Panc1 (cell line): ENCODE measurements around the gene IFNK. TPM values are rescaled to one million over a fixed set of nuclear protein-coding genes. Genes with fewer than 3 reads are reported as not detected.

Source experiments
- ATAC-seq: fragments of 200-7000 bp; cut with Tn5 transposase; 2 replicates; pipeline ENCODE4 v1.9.1; 2020; ENCODE audit warnings: mild to moderate bottlenecking, moderate library complexity
- BruUV-seq: library from RNA; stranded (reverse); fragments of 400-500 nt; replicated peaks from 2 replicates; lab custom pipeline; 2021; lab: Mats Ljungman, UMichigan
- CTCF ChIA-PET: fragments of 300-600 bp; sonication (Branson Sonifier 250); formaldehyde crosslinking; loops from one replicate; lab custom pipeline; 2022; ENCODE audit warnings: antibody characterized with exemption; lab: Charles Lee
- POLR2A ChIA-PET: fragments of 300-600 bp; sonication (Branson Sonifier 250); formaldehyde crosslinking; loops from one replicate; lab custom pipeline; 2022; ENCODE audit warnings: antibody characterized with exemption; lab: Charles Lee
- DNase-seq: peaks from one replicate; pipeline ENCODE4 v3.0.0-alpha.2; 2010; ENCODE audit warnings: low read depth, low spot score
- H3K27ac ChIP-seq: 2 replicates; pipeline ENCODE4 v1.5.1; 2011; ENCODE audit warnings: mild to moderate bottlenecking, low read length, inconsistent platforms
- H3K27me3 ChIP-seq: fragments of 200-500 bp; sonication (Bioruptor generic); 2 replicates; pipeline ENCODE4 v1.6.0; 2014; ENCODE audit warnings: low read length, inconsistent platforms; ENCODE audit not compliant: control insufficient read depth, insufficient read depth
- H3K36me3 ChIP-seq: fragments of 200-500 bp; sonication (Bioruptor generic); 2 replicates; pipeline ENCODE4 v1.5.1; 2014; ENCODE audit warnings: inconsistent platforms, mild to moderate bottlenecking, low read length, moderate library complexity; ENCODE audit not compliant: control insufficient read depth, insufficient read depth
- H3K4me1 ChIP-seq: 2 replicates; pipeline ENCODE4 v1.5.1; 2011; ENCODE audit warnings: inconsistent platforms, mild to moderate bottlenecking, low read length, moderate library complexity; ENCODE audit not compliant: control insufficient read depth, insufficient read depth
- H3K4me3 ChIP-seq, 2 experiments: 2 replicates each; pipeline ENCODE4 v1.5.1; 2011 to 2012; ENCODE audit warnings: low read depth in 2 of 2, low read length in 2 of 2, mild to moderate bottlenecking in 2 of 2, inconsistent platforms in 1 of 2, moderate library complexity in 1 of 2
- H3K9me3 ChIP-seq: fragments of 200-500 bp; sonication (Bioruptor generic); 2 replicates; pipeline ENCODE4 v1.5.1; 2014; ENCODE audit warnings: low read depth, mild to moderate bottlenecking, inconsistent platforms, low read length, moderate library complexity; ENCODE audit not compliant: control insufficient read depth, insufficient read depth
- CTCF ChIP-seq: fragments of 450-650 bp; IDR thresholded peaks from 2 replicates; pipeline ENCODE4 v1.5.1; 2017; ENCODE audit warnings: mild to moderate bottlenecking
- POLR2AphosphoS5 ChIP-seq: IDR thresholded peaks from 2 replicates; pipeline ENCODE4 v1.6.1; 2012; ENCODE audit warnings: mild to moderate bottlenecking, low read depth, low read length, moderate library complexity
- SIN3A ChIP-seq: IDR thresholded peaks from 2 replicates; pipeline ENCODE4 v1.6.1; 2012; ENCODE audit warnings: low read depth, mild to moderate bottlenecking, low read length, moderate library complexity, borderline replicate concordance; ENCODE audit not compliant: insufficient read depth
- TCF7L2 ChIP-seq: IDR thresholded peaks from 2 replicates; pipeline ENCODE4 v1.6.1; 2011; ENCODE audit warnings: mild to moderate bottlenecking, low read depth, low read length, inconsistent platforms
- in situ Hi-C: cut with HindIII; loops from 2 replicates; pipeline ENCODE4 v1.10.0; 2016; ENCODE audit warnings: low sequenced_read_pairs, low pct_unique_long_range_greater_than_20kb
- intact Hi-C: fragments of 100-400 bp; cut with micrococcal nuclease; formaldehyde crosslinking; loops from one replicate; pipeline ENCODE4 v1.10.0; 2022; ENCODE audit not compliant: unreplicated experiment
- total RNA-seq: library from RNA; stranded (reverse); gene quantifications from one replicate; pipeline ENCODE4 v1.2.1, GENCODE V29; 2021; ENCODE audit not compliant: unreplicated experiment
- TF ChIP-seq, protein P1 (sequence below), 2 experiments: IDR thresholded peaks; 2 replicates each; pipeline ENCODE4 v1.6.1; 2011 to 2012; ENCODE audit warnings: low read depth in 2 of 2, control low read depth in 1 of 2, low read length in 1 of 2, mild to moderate bottlenecking in 1 of 2, moderate library complexity in 1 of 2; ENCODE audit not compliant: insufficient read depth in 1 of 2

Gene IFNK
- total RNA-seq, 1 experiment from 2014 or later, result not detected

DNA sequence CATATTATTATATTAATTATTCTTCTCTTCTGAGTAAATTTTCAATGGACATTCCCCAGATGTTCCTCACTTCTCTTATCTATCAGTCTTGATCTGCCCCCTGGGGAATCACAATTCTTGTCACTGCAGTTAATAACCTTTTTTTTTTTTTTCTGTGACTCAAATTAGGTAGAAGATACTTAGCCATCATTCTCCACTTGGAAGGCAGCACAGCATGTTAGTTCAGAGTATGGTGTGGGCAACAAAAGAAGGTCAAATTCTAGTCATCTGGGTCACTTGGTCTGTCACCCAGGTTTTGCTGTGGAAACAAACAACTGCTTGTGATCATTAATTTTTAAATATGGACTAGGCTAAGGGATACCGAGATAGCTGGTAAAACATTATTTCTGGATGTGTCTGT, 13.7 kb downstream of the IFNK start:
- Histone ChIP-seq H3K9me3 (no peaks in the 10 kb centered on the region), H3K4me3 (no peak overlapping the region), H3K36me3 (no peaks in the 10 kb centered on the region), H3K27ac (no peak overlapping the region), H3K4me1 (no peaks in the 10 kb centered on the region), H3K27me3 (no peaks in the 10 kb centered on the region)
- intact Hi-C loops (no loop called here), in situ Hi-C loops (no loop called here)
- ChIA-PET CTCF (no interaction called here), POLR2A (no interaction called here)
- ATAC-seq, result no peak
- DNase-seq, result no peak
- no peak for TF ChIP-seq CTCF
- TF ChIP-seq TCF7L2, result no peak
- BruUV-seq, result no TSS peak

DNA sequence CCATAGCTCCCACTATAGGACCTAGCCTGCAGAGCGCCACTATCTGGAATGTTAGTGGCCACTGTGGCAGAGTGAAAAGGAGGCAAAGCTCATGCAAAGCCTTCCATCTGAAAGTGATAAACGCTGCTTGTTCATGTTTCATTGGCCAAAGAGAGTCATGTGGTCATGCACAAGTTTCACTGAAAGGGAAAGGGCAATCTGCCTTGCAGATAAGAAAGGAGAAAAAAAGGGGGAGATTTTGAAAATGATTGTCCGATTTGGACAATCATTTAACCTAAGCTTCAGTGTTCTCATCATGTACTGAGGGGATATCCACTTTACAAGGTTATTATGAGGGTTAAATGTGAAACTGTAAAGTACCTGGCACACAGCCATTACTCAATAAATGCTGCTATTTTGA, 14.6 kb downstream of the IFNK start:
- H3K27me3 ChIP-seq, result no peaks in the 10 kb centered on the region
- H3K36me3 ChIP-seq, result no peaks in the 10 kb centered on the region
- no peak overlapping the region for H3K27ac ChIP-seq
- ChIA-PET POLR2A (no interaction called here), CTCF (no interaction called here)
- in situ Hi-C loops (no loop called here), intact Hi-C loops (no loop called here)
- H3K4me1 ChIP-seq, result no peaks in the 10 kb centered on the region
- no peak for TF ChIP-seq SIN3A
- TF ChIP-seq POLR2AphosphoS5, result no peak
- TF ChIP-seq CTCF, result no peak
- TF ChIP-seq, protein P1, sequence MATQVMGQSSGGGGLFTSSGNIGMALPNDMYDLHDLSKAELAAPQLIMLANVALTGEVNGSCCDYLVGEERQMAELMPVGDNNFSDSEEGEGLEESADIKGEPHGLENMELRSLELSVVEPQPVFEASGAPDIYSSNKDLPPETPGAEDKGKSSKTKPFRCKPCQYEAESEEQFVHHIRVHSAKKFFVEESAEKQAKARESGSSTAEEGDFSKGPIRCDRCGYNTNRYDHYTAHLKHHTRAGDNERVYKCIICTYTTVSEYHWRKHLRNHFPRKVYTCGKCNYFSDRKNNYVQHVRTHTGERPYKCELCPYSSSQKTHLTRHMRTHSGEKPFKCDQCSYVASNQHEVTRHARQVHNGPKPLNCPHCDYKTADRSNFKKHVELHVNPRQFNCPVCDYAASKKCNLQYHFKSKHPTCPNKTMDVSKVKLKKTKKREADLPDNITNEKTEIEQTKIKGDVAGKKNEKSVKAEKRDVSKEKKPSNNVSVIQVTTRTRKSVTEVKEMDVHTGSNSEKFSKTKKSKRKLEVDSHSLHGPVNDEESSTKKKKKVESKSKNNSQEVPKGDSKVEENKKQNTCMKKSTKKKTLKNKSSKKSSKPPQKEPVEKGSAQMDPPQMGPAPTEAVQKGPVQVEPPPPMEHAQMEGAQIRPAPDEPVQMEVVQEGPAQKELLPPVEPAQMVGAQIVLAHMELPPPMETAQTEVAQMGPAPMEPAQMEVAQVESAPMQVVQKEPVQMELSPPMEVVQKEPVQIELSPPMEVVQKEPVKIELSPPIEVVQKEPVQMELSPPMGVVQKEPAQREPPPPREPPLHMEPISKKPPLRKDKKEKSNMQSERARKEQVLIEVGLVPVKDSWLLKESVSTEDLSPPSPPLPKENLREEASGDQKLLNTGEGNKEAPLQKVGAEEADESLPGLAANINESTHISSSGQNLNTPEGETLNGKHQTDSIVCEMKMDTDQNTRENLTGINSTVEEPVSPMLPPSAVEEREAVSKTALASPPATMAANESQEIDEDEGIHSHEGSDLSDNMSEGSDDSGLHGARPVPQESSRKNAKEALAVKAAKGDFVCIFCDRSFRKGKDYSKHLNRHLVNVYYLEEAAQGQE (IDR thresholded peaks at IDR 0.05; ENCODE audit: insufficient read depth in 1 of 2, low read depth in 2 of 2, low read length in 1 of 2), result no peak
- no peak for TF ChIP-seq TCF7L2
- DNase-seq (no peak), ATAC-seq (no peak)
- no TSS peak for BruUV-seq
- H3K9me3 ChIP-seq, result no peaks in the 10 kb centered on the region
- no peak overlapping the region for H3K4me3 ChIP-seq
